HG03521 (cell line): ENCODE results near the gene DTNBP1.

ENCODE experiments used
- ATAC-seq: cut with Tn5 transposase; IDR thresholded peaks from one replicate; pipeline ENCODE4 v1.9.1; 2021; ENCODE audit warnings: mild to moderate bottlenecking, moderate library complexity; ENCODE audit not compliant: unreplicated experiment

Gene DTNBP1

GRCh38 chr6:15536198-15536955 lies 126.5 kb downstream of the DTNBP1 start:
- ATAC-seq = no peak

DNA sequence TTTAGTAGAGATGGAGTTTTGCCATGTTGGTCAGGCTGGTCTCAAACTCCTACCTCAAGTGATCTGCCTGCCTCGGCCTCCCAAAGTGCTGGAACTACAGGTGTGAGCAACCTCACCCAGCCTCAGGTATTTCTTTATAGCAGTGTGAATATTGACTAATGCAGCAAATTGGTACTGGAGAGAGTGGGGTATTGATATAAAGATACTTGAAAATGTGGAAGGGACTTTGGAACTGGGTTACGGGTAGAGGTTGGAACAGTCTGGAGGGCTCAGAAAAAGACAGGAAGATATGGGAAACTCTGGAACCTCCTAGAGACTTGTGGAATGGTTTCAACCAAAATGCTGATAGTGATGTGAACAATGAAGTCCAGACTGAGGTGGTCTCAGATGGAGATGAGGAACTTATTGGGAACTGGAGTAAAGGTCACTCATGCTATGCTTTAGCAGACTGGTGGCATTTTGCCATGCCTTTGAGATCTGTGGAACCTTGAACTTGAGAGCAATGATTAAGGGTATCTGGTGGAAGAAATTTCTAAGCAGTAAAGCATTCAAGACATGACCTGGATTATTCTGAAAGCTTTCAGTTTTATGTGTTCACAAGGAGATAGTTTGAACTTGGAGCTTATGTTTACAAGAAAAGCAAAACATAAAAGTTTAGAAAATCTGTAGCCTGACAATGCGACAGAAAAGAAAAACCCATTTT lies 127.2 kb downstream of the DTNBP1 start:
- ATAC-seq = no peak

DNA sequence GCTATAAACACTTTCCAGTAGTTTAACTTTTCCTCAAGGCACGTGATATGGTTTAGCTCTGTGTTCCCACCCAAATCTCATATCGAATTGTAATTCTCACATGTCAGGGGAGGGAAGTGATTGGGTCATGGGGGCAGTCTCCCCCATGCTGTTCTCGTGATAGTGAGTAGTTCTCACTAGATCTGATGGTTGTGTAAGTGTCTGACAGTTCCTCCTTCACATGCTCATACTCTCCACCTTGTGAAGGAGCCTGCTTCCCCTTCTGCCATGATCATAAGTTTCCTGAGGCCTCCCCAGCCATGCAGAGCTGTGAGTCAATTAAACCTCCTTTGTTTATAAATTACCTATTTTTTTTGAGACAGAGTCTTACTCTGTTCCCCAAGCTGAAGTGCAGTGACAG lies 127.9 kb downstream of the DTNBP1 start:
- ATAC-seq = no peak

GRCh38 chr6:15533379-15534026 lies 129.3 kb downstream of the DTNBP1 start:
- ATAC-seq = no peak

DNA sequence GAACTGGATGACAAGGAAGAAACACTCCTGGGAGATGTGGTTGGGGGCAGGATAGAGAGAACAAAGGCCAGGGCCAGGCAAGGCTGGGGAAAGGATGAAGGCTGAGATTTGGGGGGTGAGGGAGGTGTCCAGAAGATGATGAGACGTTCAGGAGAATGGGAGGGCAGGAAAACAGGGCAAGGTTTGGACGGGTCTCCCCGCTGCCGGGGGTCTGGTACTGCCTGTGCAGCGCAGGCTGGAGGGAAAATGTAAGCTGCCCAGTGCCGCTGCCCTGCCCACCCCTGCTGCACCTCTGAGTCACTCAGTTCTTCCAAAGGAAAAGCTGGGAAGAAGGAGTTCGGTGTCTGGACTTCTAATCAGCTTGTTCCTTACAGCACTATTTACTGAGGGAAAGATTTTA lies 130.9 kb downstream of the DTNBP1 start:
- no peak for ATAC-seq

DNA sequence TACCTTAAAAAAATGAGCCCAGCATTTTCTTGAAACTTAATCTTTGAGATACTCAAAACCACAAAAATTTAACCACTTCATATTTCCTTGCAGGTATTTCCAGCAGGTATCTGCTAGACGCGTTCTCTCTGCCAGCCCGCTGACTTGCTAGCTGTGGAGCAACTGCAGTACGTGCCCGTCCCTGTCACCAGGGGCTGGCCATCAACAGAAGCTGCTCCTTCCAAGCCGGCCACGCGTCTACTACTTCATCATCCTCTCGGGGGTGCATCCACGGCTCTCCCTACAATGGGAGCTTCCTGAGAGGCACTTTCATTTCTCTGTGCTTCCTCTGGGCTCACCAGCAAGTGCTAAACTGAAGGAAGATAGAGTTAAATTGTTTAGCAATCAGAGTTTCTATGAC lies 132.4 kb downstream of the DTNBP1 start:
- no peak for ATAC-seq

DNA sequence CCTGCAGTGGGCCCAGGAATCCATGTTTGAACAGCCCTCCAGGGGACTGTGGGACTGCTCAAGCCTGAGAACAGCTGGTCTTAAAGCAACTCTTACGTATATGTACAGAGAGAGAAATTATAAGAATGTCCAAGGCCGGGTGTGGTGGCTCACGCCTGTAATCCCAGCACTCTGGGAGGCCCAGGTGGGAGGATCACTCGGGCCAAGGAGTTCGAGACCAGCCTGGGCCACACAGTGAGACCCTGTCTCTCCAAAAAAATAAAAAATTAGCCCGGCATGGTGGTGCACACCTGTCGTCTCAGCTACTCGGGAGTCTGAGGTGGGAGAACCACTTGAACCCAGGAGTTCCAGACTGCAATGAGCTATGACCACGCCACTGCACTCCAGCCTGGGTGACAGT lies 134.0 kb downstream of the DTNBP1 start:
- no peak for ATAC-seq

GRCh38 chr6:15527838-15528617 lies 134.8 kb downstream of the DTNBP1 start:
- no peak for ATAC-seq

GRCh38 chr6:15526212-15526701 lies 136.6 kb downstream of the DTNBP1 start:
- ATAC-seq = no peak

- ATAC-seq = no peak
These were observed 137.9 kb downstream of the DTNBP1 start for GRCh38 chr6:15524861-15525401.

DNA sequence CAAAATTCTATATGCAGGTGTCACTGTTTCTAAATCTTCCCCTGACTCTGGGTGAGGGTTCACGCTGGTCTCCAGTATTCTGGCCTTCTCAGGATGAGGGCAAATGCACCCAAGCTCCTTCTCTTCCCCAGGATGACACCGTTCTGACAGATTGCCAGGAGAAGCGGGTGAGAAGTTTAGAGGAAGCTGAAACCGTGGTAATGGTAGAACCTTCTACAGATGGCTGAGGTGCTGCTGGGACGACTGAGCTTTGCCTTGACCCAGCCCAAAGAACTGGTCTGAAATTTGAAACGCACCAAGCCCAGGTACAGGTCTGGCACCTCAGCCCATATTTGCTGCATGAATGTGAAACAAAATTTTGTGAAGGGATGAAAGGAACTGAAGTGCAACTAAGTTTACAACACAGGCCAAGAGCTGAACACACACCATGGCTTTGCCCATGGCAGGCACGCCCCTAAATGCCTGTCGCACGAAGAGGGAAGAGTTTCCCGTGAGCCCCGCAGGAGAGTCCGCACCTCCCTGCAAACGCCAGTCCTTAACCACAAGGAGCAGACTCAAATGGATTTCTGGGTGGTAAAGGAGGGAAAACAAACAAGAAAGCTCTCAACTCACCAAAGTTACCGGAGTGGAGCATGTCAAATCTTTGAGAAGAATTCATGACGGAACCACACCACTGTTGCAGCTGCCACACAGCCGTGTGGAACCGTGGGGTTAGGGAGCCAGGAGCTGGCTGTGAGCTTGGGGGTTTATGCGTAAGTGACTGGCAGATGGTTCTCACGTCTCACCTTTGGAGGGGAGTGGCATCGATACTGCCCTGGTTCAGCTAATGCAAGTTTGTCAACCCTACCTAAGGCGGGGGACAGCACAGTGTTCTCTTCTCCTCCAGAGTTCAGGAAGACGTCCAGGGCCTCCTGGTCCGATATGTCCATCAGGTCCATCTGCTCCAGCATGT lies 138.9 kb downstream of the DTNBP1 start:
- no peak for ATAC-seq

- ATAC-seq = no peak
These were observed 139.8 kb downstream of the DTNBP1 start for GRCh38 chr6:15522856-15523529.

DNA sequence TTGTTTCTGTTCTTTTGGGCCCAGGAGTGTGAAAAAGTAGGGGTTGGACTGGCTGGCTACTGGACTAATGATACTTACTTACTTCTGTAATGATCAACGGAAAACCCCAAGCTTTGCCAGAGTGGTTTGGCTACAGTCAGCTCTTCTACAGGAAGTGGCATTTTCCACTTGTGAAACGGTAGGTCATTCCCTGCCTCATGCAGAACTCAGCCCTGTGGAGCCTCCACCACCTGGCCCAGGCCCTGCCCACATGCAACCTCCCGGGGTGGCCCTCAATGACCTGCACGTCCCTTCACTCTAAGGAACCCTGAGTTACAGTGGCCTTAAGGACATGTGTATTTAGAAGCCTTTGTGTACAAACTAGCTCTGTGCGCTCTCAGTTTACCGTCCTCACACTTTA lies 140.4 kb downstream of the DTNBP1 start:
- ATAC-seq = no peak

- no peak for ATAC-seq
These were observed 140.8 kb downstream of the DTNBP1 start for GRCh38 chr6:15522026-15522425.

DNA sequence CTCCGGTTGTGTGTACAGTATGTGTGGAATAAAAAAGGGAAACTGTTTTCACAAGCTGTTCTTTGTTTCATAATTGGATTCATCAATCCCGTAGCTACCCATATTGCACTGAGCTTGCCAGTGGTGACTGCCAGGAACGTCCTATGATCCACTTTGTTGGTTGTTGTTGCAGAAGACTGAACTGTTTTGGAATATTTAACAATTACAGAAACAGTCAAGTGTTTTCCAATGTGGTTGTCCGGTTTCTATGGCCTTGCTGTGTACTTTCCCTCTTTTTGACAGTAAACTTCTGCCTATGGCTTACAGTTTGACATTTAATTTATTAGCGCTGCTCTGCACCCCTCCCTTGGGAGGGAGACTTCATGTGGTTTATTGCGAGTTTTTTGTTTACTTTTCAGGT lies 141.2 kb downstream of the DTNBP1 start:
- ATAC-seq = no peak

- no peak for ATAC-seq
These were observed 142.1 kb downstream of the DTNBP1 start for GRCh38 chr6:15520626-15521203.

GRCh38 chr6:15519681-15520080 lies 143.1 kb downstream of the DTNBP1 start:
- ATAC-seq = no peak

DNA sequence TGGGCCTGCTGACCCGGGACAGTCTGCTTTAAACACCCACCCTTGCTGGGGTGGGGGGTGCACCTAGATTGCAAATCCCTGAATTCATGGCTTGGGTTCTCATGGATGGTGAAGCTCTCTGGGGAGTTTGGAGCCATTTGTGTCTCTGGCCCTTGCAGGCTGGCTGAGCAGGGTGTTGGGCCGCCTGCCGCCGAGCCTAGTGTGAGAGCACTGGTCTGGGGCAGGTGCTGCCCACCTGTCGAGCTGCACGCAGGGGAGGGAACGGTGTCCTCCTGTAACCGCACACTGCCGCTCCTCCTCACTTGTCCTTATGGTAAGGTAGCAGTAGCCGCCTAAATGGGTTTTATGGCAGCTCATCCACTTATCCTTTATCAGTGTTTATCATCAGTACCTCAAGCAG lies 143.9 kb downstream of the DTNBP1 start:
- ATAC-seq = no peak

DNA sequence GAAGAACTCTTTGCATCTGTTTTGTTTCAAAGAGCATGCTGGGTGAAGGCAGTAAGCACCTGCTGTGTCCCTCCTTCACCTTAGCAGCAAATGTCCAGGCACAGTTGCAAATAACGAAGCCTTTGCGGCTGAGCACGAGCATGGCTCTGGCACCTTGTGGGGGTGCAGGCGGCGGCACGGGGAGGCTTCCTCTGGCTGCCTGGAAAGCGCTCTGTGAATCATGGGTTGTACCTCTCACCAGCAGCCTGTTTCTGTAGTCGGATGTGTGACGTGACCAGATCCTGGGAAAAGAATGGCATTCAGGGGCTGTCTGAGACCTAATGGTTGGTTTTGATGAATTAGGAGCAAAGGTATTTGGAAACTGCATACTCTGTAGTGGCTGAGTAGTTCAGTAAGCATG lies 144.8 kb downstream of the DTNBP1 start:
- ATAC-seq = no peak
